ENCODE measurements around the gene LASP1. TPM values are rescaled to one million over a fixed set of nuclear protein-coding genes. Genes with fewer than 3 reads are reported as not detected.

The LASP1 gene
- total RNA-seq, 1 experiment from 2014 or later: 137 TPM

GRCh38 chr17:38877130-38877851, 7.4 kb downstream of the LASP1 start:
- TF ChIP-seq, protein P1, sequence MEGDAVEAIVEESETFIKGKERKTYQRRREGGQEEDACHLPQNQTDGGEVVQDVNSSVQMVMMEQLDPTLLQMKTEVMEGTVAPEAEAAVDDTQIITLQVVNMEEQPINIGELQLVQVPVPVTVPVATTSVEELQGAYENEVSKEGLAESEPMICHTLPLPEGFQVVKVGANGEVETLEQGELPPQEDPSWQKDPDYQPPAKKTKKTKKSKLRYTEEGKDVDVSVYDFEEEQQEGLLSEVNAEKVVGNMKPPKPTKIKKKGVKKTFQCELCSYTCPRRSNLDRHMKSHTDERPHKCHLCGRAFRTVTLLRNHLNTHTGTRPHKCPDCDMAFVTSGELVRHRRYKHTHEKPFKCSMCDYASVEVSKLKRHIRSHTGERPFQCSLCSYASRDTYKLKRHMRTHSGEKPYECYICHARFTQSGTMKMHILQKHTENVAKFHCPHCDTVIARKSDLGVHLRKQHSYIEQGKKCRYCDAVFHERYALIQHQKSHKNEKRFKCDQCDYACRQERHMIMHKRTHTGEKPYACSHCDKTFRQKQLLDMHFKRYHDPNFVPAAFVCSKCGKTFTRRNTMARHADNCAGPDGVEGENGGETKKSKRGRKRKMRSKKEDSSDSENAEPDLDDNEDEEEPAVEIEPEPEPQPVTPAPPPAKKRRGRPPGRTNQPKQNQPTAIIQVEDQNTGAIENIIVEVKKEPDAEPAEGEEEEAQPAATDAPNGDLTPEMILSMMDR (IDR thresholded peaks at IDR 0.05; ENCODE audit: insufficient read depth in 1 of 2, low read depth in 1 of 2, low read length in 1 of 2, severe bottlenecking in 1 of 2, unreplicated experiment in 1 of 2): no peak
- H3K4me1 Mint-ChIP-seq (ENCODE audit: low read depth, unreplicated experiment): peaks cover 36% of the 10 kb centered on the region
- Histone ChIP-seq H3K4me1 (peaks cover 87% of the 10 kb centered on the region), H3K36me3 (ENCODE audit: control insufficient read depth, insufficient read depth, low read length) (peaks cover 11% of the 10 kb centered on the region), H3K9me3 (no peaks in the 10 kb centered on the region), H3K27me3 (replicated peaks; ENCODE audit: control insufficient read depth, insufficient read depth, low read length) (no peaks in the 10 kb centered on the region), H3K4me3 (ENCODE audit: low read depth, low read length) (no peak overlapping the region)
- intact Hi-C loops (cut with micrococcal nuclease; ENCODE audit: unreplicated experiment): no loop called here
- peaks cover 54% of the 10 kb centered on the region for H3K36me3 Mint-ChIP-seq (ENCODE audit: insufficient read depth, unreplicated experiment)
- ChIA-PET CTCF (no interaction called here), POLR2A (interaction anchor here (0.6 kb wide), 1 partner anchor 77 kb away, joined by 3 read pairs; no protein-coding TSS in a partner anchor)
- no peaks in the 10 kb centered on the region for H3K9me3 Mint-ChIP-seq (ENCODE audit: unreplicated experiment)
- no peaks in the 10 kb centered on the region for H3K27me3 Mint-ChIP-seq (ENCODE audit: insufficient read depth, unreplicated experiment)
- no peak for DNase-seq
- H3K4me3 Mint-ChIP-seq (ENCODE audit: unreplicated experiment): no peak overlapping the region
- H3K27ac Mint-ChIP-seq (ENCODE audit: unreplicated experiment): peak overlapping the region; percentile 92
- no TSS peak for BruUV-seq (replicated peaks)

GRCh38 chr17:38879878-38880665, 10.2 kb downstream of the LASP1 start:
- Histone ChIP-seq H3K9me3 (no peaks in the 10 kb centered on the region), H3K4me3 (ENCODE audit: low read depth, low read length) (no peak overlapping the region), H3K36me3 (ENCODE audit: control insufficient read depth, insufficient read depth, low read length) (peaks cover 14% of the 10 kb centered on the region), H3K4me1 (peaks cover 70% of the 10 kb centered on the region), H3K27me3 (replicated peaks; ENCODE audit: control insufficient read depth, insufficient read depth, low read length) (no peaks in the 10 kb centered on the region)
- Mint-ChIP-seq H3K36me3 (ENCODE audit: insufficient read depth, unreplicated experiment) (peaks cover 69% of the 10 kb centered on the region), H3K27me3 (ENCODE audit: insufficient read depth, unreplicated experiment) (no peaks in the 10 kb centered on the region), H3K9me3 (ENCODE audit: unreplicated experiment) (no peaks in the 10 kb centered on the region), H3K27ac (ENCODE audit: unreplicated experiment) (peak overlapping the region; percentile 92), H3K4me3 (ENCODE audit: unreplicated experiment) (peak overlapping the region; percentile 72), H3K4me1 (ENCODE audit: low read depth, unreplicated experiment) (peaks cover 31% of the 10 kb centered on the region)
- ChIA-PET POLR2A (interaction anchor here (0.8 kb wide), 1 partner anchor 320 kb away, joined by 3 read pairs; the partner anchor contains the start of gene RPL19), CTCF (interaction anchor here (0.6 to 1.4 kb wide), 2 partner anchors 9 to 115 kb away, joined by 3 to 4 read pairs; no protein-coding TSS in a partner anchor)
- intact Hi-C loops (cut with micrococcal nuclease; ENCODE audit: unreplicated experiment): no loop called here
- no TSS peak for BruUV-seq (replicated peaks)
- TF ChIP-seq, protein P1 (IDR thresholded peaks at IDR 0.05; ENCODE audit: insufficient read depth in 1 of 2, low read depth in 1 of 2, low read length in 1 of 2, severe bottlenecking in 1 of 2, unreplicated experiment in 1 of 2): no peak
- DNase-seq: peak; percentile 81 to 90

DNA sequence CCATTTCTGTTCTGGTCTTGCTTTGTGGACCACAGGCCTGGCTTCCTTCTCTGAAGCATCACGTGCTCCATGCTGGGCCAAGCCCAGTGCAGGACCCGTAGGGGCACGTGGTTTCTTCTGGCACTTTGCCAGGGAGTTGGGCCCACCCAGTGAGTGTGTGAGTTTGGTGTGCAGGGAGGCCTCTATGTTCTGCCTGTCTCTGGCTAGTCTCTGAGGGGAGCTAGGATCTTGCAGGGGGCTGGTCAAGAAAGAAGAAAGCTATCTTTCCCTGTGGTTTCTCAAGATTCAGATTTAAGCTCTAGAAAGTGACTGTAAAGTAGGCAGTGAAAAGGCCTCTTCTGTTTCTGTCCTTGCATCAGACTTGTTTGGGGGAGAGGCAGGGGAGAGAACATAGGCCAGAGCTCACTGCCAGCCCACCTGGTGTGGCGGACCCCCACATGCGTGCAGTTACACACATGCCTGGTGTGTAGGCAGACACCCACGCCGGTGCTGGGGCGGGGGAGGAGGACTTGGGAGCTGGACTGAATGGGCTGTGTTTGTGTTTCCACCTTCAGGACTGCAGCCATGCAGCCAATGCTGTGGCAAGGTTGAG, 11.8 kb downstream of the LASP1 start:
- peaks cover 77% of the 10 kb centered on the region for H3K36me3 Mint-ChIP-seq (ENCODE audit: insufficient read depth, unreplicated experiment)
- H3K27me3 ChIP-seq (replicated peaks; ENCODE audit: control insufficient read depth, insufficient read depth, low read length): no peaks in the 10 kb centered on the region
- no TSS peak for BruUV-seq (replicated peaks)
- no peak for DNase-seq
- POLR2A ChIA-PET: interaction anchor here (1.1 kb wide), 1 partner anchor 12 kb away, joined by 4 read pairs; the partner anchor contains the start of gene LASP1
- CTCF ChIA-PET: no interaction called here
- H3K9me3 ChIP-seq: no peaks in the 10 kb centered on the region
- no peaks in the 10 kb centered on the region for H3K27me3 Mint-ChIP-seq (ENCODE audit: insufficient read depth, unreplicated experiment)
- peak overlapping the region; percentile 92 for H3K27ac Mint-ChIP-seq (ENCODE audit: unreplicated experiment)
- peaks cover 14% of the 10 kb centered on the region for H3K36me3 ChIP-seq (ENCODE audit: control insufficient read depth, insufficient read depth, low read length)
- intact Hi-C loops (cut with micrococcal nuclease; ENCODE audit: unreplicated experiment): no loop called here
- no peak overlapping the region for H3K4me3 ChIP-seq (ENCODE audit: low read depth, low read length)
- H3K9me3 Mint-ChIP-seq (ENCODE audit: unreplicated experiment): no peaks in the 10 kb centered on the region
- no peak overlapping the region for H3K4me3 Mint-ChIP-seq (ENCODE audit: unreplicated experiment)
- peaks cover 75% of the 10 kb centered on the region for H3K4me1 ChIP-seq
- H3K4me1 Mint-ChIP-seq (ENCODE audit: low read depth, unreplicated experiment): peaks cover 43% of the 10 kb centered on the region
- TF ChIP-seq, protein P1 (IDR thresholded peaks at IDR 0.05; ENCODE audit: insufficient read depth in 1 of 2, low read depth in 1 of 2, low read length in 1 of 2, severe bottlenecking in 1 of 2, unreplicated experiment in 1 of 2): no peak
